Transverse colon (tissue), 4 donors: ENCODE data around the gene CLMN.

Experiments
- CTCF ChIP-seq, 5 experiments: fragments of 200-600 bp in 3 of 5; fragments of 450-650 bp in 2 of 5; sonication (generic) in 3 of 5; IDR thresholded peaks; 1 replicate in 2 of 5; 2 replicates in 3 of 5; pipeline ENCODE4 v1.5.1; 2016 to 2017; ENCODE audit warnings: antibody characterized with exemption in 5 of 5, inconsistent platforms in 3 of 5, mild to moderate bottlenecking in 2 of 5, moderate library complexity in 1 of 5
- EP300 ChIP-seq: sonication (generic); formaldehyde crosslinking; IDR thresholded peaks from one replicate; pipeline ENCODE4 v1.6.1; 2017; ENCODE audit warnings: antibody characterized with exemption, low read depth
- POLR2A ChIP-seq: fragments of 450-650 bp; IDR thresholded peaks from one replicate; pipeline ENCODE4 v1.6.1; 2016; ENCODE audit warnings: antibody characterized with exemption, mild to moderate bottlenecking, moderate library complexity
- POLR2AphosphoS5 ChIP-seq, 3 donors: sonication (generic); formaldehyde crosslinking; IDR thresholded peaks; one replicate each; pipeline ENCODE4 v1.6.1; 2016; ENCODE audit warnings: antibody characterized with exemption in 3 of 3

DNA sequence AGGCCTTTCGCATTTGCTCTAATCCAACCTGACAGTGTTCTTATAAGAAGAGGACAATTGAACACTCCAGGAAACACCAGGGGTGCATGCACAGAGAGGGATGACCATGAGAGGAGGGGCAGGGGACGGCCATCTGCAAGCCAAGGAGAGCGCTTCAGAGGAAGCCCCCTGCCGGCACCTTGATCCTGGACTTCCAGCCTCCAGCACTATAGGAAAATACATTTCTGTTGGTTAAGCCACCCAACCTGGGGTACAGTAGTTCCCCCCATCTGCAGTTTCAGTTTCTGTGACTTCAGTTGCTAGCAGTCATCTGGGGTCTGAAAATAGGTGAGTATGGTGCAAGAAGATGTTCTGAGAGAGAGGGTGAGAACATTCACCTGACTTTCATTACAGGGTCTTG is 64.7 kb downstream of the CLMN start:
- TF ChIP-seq CTCF (IDR thresholded peaks at IDR 0.05) = no peak
- TF ChIP-seq POLR2AphosphoS5 (IDR thresholded peaks at IDR 0.05) = no peak
- TF ChIP-seq POLR2A = no peak
- no peak for TF ChIP-seq EP300
